ENCODE results near the gene PIGH.
"Not testable (repeated sequence)": the region's sequence is repeated elsewhere in the genome, so short reads cannot be mapped to it uniquely, and the experiment has no call there.

The PIGH gene

DNA sequence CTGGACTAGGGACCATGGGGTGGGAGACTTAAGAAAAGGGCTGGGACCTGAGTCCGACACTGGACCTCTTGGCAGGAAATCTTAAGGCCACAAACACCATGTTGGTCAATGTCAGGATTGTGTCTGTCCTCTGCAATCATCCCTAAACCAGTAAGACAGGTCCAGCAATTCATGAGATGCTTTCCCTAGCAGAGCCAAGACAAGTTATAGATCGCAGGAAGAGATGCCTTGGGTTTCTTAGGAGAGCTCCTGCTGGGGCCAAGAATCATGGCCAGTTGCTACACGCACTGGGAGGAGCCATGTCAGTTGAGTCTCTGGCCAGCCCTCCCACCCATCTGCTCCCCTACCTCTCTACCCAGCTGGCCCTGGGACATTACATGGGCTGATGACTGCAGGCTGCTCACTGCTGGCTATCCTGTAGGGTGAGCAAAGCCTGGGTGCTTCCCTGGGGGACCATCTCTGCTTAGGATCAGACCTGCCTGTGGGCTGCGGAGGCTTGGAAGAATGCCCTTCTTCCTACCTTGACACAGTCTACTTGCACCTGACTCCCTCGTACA, 52.8 kb downstream of the PIGH start:
- FAIRE-seq: no peak

- no peak for FAIRE-seq
Observed at GRCh38 chr14:67544590-67544989, 55.5 kb downstream of the PIGH start.

- FAIRE-seq: not testable (repeated sequence)
Observed at GRCh38 chr14:67542620-67543019, 57.4 kb downstream of the PIGH start.

DNA sequence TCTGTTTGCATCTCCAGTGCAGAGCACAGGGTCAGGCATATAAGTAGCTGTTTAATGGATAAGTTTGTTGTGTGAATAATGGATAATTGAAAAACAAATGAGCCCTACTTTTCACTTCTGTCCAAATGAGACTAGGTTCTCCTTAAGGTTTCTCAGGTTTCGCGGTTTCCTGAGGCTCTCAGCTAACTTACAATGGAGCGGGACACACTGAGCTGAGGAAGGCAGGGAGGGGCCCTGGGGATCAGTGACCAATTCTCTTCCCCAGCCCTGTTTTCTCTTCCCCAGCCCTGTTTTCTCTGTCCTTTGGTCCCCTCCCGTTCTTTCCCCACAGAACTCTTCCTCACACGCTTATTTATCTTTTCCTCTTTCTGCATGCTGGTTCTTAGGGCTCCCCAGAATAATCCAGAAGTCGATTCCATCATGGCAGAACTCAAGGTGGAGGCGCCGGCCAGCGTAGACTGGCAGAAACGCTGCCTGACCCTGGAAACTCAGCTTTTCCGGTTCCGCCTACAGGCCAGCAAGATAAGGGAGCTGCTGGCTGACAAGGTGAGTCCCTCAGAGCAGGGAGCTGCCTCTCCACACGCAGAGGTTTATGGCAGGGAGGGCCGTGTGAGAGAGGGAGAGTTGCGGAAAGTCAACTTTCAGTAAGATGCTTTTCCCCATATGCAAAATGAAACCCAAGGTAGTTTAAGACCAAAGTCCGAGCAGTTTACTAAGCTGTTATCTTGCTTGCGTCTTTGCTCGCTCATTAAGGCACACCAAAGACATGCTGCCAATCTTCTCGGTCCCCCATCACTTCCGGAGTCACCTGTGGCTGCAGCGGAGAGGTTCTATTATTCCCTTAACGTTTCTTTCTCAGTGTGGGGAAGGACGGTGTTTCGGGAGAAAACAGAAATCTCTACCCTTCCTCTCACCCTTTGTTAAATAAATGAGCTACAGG, 58.4 kb downstream of the PIGH start:
- FAIRE-seq: no peak
